Measurements from ENCODE around the gene MUC13. TPM values are rescaled to one million over a fixed set of nuclear protein-coding genes. Genes with fewer than 3 reads are reported as not detected.

MUC13 gene
- total RNA-seq, 1 donor from 2014 or later = not detected

DNA sequence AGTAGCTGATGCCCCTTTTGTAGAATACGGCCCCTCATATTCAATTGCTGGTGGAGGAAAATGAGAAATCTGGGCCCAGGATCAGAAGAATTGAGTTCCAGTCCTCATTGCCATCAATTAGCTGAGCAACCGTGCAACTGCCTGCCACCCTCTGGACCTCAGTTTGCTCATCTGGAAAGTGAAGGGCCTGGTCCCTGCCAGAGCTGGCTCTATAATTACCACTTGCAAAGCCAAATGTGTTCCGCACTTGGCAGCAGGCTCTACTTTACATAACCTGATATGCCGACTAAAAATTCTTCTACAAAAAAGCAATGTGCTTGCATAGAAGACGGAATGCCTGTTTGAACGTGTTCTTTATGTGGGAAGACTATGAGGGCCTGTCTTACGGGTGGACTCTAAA, 38.8 kb downstream of the MUC13 start:
- no peak for DNase-seq

DNA sequence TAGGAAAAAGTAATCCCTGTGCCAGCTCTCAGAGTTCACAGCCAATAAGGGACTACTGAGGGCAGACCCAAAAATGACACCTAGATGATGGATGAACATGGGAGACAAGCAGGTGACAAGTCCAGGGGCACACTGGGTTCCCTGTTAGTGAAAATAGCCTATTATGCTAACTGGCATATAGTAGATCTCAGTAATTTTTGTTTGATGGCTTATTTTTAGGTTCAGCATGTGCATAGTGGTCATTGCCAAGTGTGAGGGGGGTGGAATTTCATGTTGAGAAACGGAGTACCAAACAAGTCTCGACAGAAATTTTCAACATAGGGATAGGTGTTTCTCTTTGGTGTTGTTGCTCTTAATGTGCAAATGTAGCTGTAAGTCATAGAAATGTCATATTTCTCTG, 41.0 kb downstream of the MUC13 start:
- no peak for DNase-seq

- DNase-seq = no peak
These were observed 43.9 kb downstream of the MUC13 start for GRCh38 chr3:124890573-124891190.

- DNase-seq = no peak
These were observed 45.8 kb downstream of the MUC13 start for GRCh38 chr3:124888482-124889441.

- DNase-seq = no peak
These were observed 46.6 kb downstream of the MUC13 start for GRCh38 chr3:124887932-124888298.

- peak; percentile 56 for DNase-seq
These were observed 47.2 kb downstream of the MUC13 start, which contains the start of gene ITGB5 for GRCh38 chr3:124887177-124887931. Gene ITGB5 (minus strand): TSS chr3:124887365. CDS start chr3:124887000, 365 bp downstream.

- peak; percentile 57 for DNase-seq
These were observed 48.1 kb downstream of the MUC13 start for GRCh38 chr3:124886168-124887056.

DNA sequence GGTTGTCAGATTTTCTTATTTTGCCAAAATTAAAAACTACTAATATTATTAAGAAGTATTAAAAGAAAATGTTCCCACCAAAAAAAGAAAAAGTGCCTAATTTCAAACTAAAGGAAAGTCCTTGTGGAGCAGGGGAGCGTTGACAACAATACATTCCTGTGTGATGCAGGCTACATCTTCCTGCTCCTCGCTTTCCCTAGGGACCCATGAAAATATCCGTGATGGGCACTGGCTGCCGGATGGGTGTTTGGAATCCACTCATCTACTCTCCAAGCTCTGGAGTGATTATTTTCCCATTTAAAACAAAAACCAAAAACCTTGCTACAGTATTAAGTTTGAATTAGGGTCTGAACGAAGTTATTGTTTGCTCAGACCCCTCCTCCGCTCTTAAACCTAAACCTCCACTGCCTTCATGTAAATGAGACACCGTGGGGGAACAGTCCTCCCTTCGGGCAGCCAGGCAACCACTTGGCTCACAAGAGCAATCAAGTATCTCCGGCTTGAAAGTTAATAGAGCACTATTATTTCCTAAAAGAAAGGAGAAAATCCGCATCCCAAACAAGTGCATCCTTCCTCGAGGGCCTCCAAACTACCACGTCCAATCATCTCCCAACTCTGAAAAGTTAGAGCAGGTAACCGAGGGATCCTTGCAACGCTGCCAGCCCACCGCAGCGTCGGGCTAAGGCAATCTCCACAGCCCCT, 48.9 kb downstream of the MUC13 start:
- peak; percentile 27 for DNase-seq

DNA sequence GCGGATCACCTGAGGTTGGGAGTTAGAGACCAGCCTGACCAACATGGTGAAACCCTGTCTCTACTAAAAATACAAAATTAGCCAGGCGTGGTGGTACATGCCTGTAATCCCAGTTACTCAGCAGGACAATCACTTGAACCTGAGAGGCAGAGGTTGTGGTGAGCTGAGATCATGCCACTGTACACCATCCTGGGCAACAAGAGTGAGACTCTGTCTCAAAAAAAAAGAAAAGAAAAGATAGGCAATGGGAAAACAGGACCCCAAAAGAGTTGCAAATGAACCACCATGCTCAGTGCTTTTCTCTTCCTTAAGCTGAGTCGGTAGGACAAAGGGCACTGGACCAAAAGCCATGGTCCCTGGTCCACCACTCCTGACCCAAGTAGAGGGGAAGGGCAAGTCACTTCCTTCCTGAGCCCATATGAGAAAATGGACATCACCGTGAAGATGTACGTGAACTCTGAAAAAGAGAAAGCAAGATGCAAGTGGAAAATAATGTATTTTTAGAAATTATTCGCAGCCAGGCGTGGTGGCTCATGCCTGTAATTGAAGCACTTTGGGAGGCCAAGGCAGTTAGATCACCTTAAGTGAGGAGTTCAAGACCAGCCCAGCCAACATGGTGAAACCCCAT, 50.0 kb downstream of the MUC13 start:
- DNase-seq = no peak

DNA sequence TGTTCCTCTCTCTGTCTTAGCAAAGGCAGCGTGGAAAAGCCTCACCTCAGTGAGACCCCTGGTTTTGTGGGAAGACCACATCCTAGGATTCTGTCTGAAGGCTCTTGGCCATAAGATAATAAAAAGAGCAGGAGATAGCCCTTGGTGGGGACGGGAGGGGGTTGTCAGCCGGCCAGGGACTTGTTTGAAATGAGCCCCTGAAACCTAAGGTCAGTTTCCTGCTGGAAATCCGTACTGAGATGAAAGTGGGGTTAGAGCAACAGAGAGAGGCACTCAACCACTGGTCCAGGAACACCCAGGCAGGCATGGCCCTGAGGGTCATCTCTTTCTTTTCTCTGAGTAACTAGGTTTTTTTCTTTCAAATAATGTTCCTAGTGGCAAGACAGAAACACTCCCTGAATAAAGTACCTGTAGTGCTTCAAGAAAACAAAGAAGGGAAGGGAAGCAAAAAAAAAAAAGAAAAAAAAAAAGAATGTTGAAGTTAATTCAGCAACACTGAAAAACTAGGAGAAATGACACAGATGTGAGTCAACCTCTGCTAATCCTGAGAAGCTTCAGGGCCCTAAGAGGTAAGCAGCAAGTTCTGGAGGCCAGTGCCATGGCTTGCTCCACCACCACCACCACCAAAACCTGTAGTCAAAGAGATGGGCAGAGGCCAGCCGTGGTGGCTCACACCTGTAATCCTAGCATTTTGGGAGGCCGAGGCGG, 50.6 kb downstream of the MUC13 start:
- DNase-seq = no peak

DNA sequence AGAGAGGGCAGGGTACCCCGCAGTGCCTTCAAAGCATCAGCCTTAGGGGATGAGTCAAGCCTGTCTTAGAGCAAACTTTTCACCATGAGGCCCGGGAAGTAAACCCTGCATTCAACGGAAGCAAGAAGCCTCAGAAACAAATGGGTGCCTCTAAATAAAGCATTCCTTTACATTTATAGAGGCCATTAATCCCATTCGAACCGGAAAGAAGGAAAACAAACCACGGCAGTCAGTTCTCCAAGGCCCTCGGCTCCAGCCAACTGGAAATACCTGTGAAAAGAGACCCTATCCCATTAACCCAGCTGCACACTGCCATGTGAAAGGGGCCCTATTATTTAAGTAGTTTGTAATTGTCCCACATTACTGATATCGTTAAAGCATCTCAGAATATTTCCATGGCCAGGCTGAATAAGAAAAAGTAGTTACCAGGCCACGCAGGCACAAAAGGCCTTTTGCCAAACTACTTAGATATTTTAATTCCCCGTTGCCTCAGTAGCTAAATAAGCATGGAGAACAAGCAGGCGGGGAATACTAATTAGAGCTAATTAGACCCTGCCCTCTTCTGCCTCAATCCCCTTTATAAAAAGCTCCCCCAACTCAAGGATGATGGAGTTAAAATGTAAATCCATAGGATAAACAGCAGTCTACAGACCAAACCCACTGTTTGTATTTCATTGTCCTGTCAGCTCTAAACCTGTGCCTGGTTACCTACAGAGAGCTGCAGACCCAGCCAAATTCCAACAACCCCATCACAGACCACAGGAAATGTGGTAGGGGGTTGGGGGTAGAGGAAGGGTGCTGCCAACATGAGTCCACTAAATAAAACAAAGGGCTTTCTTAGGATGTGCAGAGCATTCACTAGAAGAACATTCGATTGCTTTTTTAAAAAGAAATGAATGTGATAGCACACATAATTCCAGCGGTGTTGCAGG, 51.5 kb downstream of the MUC13 start:
- no peak for DNase-seq

DNA sequence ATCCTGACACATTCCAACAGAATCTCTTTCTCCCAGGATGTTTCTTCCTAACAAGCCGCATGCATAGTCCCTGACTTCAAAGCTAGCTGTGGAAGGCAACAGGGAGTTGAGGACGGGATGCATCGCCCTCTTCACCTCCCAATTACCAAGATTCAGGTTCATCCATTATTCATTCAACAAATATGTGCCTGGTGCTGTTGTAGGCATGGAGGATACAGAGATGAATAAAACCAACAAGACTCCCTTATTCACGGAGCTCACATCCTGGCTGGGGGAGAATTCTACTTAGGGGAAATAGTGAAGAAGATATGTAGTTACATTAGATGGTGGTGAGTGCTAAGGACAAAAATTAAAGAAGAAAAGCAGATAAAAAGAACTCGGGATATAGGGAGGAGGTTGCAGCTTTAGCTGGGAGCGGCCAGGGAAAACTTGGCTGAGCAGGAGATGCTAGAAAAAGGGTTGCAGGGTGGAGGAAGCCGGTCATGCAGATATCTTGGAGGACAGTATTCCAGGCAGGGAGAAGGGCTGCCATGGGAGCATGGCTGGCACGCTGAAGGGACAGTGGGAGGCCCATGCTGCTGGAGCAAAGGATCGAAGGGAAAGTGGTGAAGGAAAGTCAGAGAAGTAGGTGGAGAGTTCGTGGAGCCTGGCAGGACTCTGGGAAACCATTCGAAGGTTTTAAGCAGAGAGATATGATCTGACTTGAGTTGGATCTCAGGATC, 52.4 kb downstream of the MUC13 start:
- no peak for DNase-seq

- DNase-seq = no peak
These were observed 55.2 kb downstream of the MUC13 start for GRCh38 chr3:124879337-124879680.

GRCh38 chr3:124878561-124879336, 55.8 kb downstream of the MUC13 start:
- peak; percentile 85 for DNase-seq

GRCh38 chr3:124877674-124878073, 56.9 kb downstream of the MUC13 start:
- no peak for DNase-seq

DNA sequence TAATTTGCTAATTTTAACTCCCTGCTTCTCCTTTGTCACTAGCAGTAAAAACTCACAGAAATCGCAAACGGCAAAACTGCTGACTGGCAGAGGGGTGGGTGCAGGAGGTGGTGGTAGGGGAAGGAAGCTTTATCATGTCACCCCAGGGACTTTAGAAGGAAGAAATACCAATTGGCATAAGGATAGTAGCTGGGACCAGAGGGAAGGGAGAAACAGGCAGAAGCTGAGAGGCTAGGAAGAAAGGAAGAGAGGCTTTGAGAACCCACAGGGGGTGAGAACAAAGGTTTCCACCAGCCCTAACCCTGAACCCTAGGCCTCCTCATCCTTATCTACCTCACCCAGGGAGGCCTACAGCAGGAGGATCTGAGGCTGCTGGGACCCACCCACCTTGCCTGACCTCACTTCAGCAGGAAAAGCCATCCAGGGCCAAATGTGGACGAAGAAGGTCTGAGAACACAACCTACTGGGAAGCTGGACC, 58.1 kb downstream of the MUC13 start:
- no peak for DNase-seq

GRCh38 chr3:124873226-124873625, 61.3 kb downstream of the MUC13 start:
- no peak for DNase-seq

DNA sequence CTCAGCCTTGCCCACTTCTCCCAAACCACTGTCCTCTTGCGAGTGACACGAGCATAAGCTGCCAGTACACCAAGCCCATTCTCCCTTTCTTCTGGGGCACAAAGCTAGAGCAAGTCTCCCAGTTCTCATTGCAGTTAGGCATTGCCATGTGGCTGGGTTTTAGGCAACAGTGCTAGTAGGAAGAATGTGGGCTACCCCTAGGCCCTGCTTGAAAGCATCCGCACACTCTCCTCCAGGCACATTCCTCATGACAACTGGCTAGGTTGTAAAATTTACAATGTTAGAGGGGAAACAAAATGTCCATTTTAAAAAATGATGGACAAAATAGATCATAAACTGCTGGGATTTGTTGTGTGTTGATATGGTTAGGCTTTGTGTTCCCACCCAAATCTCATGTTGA, 67.0 kb downstream of the MUC13 start:
- DNase-seq = no peak
